Measurements from ENCODE around the gene R3HDM2. TPM values are rescaled to one million over a fixed set of nuclear protein-coding genes. Genes with fewer than 3 reads are reported as not detected.

R3HDM2 gene
- total RNA-seq, 1 experiment from 2014 or later, result 34.7 TPM

- Mint-ChIP-seq H3K9me3 (no peaks in the 10 kb centered on the region), H3K4me3 (no peak overlapping the region), H3K27me3 (ENCODE audit: low read depth) (no peaks in the 10 kb centered on the region), H3K4me1 (no peaks in the 10 kb centered on the region), H3K36me3 (peaks cover 55% of the 10 kb centered on the region), H3K27ac (no peak overlapping the region)
- DNase-seq (ENCODE audit: low spot score) (no peak), ATAC-seq (no peak)
- CTCF ChIA-PET, result interaction anchor here (0.7 to 1.1 kb wide), 2 partner anchors 8 to 18 kb away, joined by 3 to 4 read pairs; no protein-coding TSS in a partner anchor
- POLR2A ChIA-PET, result interaction anchor here (0.6 kb wide), 1 partner anchor 21 kb away, joined by 3 read pairs; no protein-coding TSS in a partner anchor
- no peak for TF ChIP-seq FOXP1 (CRISPR knock-in tag; IDR thresholded peaks at IDR 0.05; ENCODE audit: borderline replicate concordance)
- TF ChIP-seq MXD4 (CRISPR knock-in tag; IDR thresholded peaks at IDR 0.05; ENCODE audit: borderline replicate concordance), result no peak
- TF ChIP-seq TEAD4 (CRISPR knock-in tag; IDR thresholded peaks at IDR 0.05), result no peak
- TF ChIP-seq E2F4 (CRISPR knock-in tag; IDR thresholded peaks at IDR 0.05; ENCODE audit: borderline replicate concordance, low read depth), result no peak
- TF ChIP-seq ATF6 (CRISPR knock-in tag; IDR thresholded peaks at IDR 0.05), result no peak
- no peak for TF ChIP-seq RELA (CRISPR knock-in tag; IDR thresholded peaks at IDR 0.05; ENCODE audit: borderline replicate concordance)
- TF ChIP-seq MLX (CRISPR knock-in tag; IDR thresholded peaks at IDR 0.05), result no peak
- no peak for TF ChIP-seq ATF1 (CRISPR knock-in tag; IDR thresholded peaks at IDR 0.05)
- TF ChIP-seq MAX (CRISPR knock-in tag; IDR thresholded peaks at IDR 0.05), result no peak
- TF ChIP-seq NR3C1 (CRISPR knock-in tag; conservative IDR thresholded peaks at IDR 0.05; ENCODE audit: low read depth), result no peak
- no peak for TF ChIP-seq NFE2L1 (CRISPR knock-in tag; IDR thresholded peaks at IDR 0.05)
- TF ChIP-seq SMAD4 (CRISPR knock-in tag; IDR thresholded peaks at IDR 0.05), result no peak
- TF ChIP-seq CBFB (CRISPR knock-in tag; IDR thresholded peaks at IDR 0.05; ENCODE audit: low read depth), result no peak
- TF ChIP-seq GRHL2 (CRISPR knock-in tag; IDR thresholded peaks at IDR 0.05; ENCODE audit: insufficient replicate concordance, severe bottlenecking), result no peak
- no peak for TF ChIP-seq ZNF425 (CRISPR knock-in tag; conservative IDR thresholded peaks at IDR 0.05)
- TF ChIP-seq FOXP4 (CRISPR knock-in tag; IDR thresholded peaks at IDR 0.05), result no peak
- TF ChIP-seq OVOL2 (CRISPR knock-in tag; IDR thresholded peaks at IDR 0.05; ENCODE audit: borderline replicate concordance), result no peak
- no peak for TF ChIP-seq USF1 (CRISPR knock-in tag; IDR thresholded peaks at IDR 0.05)
Observed at GRCh38 chr12:57205931-57206330, 224.9 kb downstream of the R3HDM2 start.

Data from WTC11 (cell line).